Ascending aorta (tissue), 2 donors: ENCODE data around the gene ASPSCR1. TPM values are rescaled to one million over a fixed set of nuclear protein-coding genes. Genes with fewer than 3 reads are reported as not detected.

ENCODE experiments used
- DNase-seq, 2 donors: peaks; one replicate each; pipeline ENCODE4 v3.0.0-alpha.2; 2019; ENCODE audit warnings: low spot score in 2 of 2
- H3K27ac ChIP-seq, 2 donors: fragments of 200-600 bp; sonication (generic); one replicate each; pipeline ENCODE4 v1.5.1; 2016 to 2017; ENCODE audit warnings: mild to moderate bottlenecking in 1 of 2
- H3K27me3 ChIP-seq: fragments of 200-600 bp; sonication (generic); one replicate; pipeline ENCODE4 v1.5.1; 2017
- H3K36me3 ChIP-seq, 2 donors: fragments of 200-600 bp; sonication (generic); one replicate each; pipeline ENCODE4 v1.5.1; 2016
- H3K4me1 ChIP-seq, 2 donors: fragments of 200-600 bp; sonication (generic); one replicate each; pipeline ENCODE4 v1.5.1; 2016 to 2017; ENCODE audit warnings: mild to moderate bottlenecking in 1 of 2
- H3K4me3 ChIP-seq, 2 donors: fragments of 200-600 bp; sonication (generic); one replicate each; pipeline ENCODE4 v1.5.1; 2016 to 2017; ENCODE audit warnings: mild to moderate bottlenecking in 1 of 2
- H3K9me3 ChIP-seq, 2 donors: fragments of 200-600 bp; sonication (generic); one replicate each; pipeline ENCODE4 v1.5.1; 2016
- CTCF ChIP-seq, 3 experiments: fragments of 200-600 bp in 2 of 3; fragments of 450-650 bp in 1 of 3; sonication (generic) in 2 of 3; IDR thresholded peaks; one replicate each; pipeline ENCODE4 v1.5.1; 2016 to 2019; ENCODE audit warnings: antibody characterized with exemption in 3 of 3, mild to moderate bottlenecking in 1 of 3, moderate library complexity in 1 of 3
- intact Hi-C: fragments of 100-400 bp; cut with DNase I; formaldehyde crosslinking; loops from one replicate; pipeline ENCODE4 v1.15.1; 2023
- total RNA-seq: library from RNA; depleted of rRNA; stranded (reverse); fragments of >200 nt; gene quantifications from one replicate; pipeline ENCODE4 v1.1.0, GENCODE V29; 2016

Gene ASPSCR1
- total RNA-seq, 1 donor from 2014 or later: 45.1 TPM

GRCh38 chr17:81930142-81931125 is 47.0 kb upstream of the ASPSCR1 start:
- TF ChIP-seq CTCF (IDR thresholded peaks at IDR 0.05): no peak
- H3K4me1 ChIP-seq: peaks cover 9 to 17% of the 10 kb centered on the region in 2 donors
- H3K36me3 ChIP-seq: no peaks in the 10 kb centered on the region
- no peak for DNase-seq
- H3K4me3 ChIP-seq: no peak overlapping the region
- intact Hi-C loops: no loop called here
- no peaks in the 10 kb centered on the region for H3K9me3 ChIP-seq
- H3K27ac ChIP-seq: no peak overlapping the region
- H3K27me3 ChIP-seq: no peaks in the 10 kb centered on the region

DNA sequence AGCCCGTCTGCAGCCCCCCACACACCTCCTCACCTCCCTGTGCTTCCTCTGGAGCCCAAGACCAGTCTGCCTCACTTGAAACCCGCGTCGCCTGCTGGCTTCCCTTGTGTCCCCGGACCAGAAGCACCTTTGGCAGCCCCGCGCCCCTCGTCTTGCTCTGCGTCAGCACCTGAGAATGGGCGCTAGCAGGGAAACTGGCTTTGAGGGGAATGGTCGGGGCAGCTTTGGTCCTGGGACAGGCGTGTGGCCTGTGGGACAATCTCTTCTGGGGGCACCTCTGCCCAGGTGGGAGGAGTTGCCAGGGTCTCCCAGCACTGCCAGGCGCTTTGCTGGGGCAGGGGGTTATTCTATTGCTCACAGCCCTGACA is 46.3 kb upstream of the ASPSCR1 start:
- no peaks in the 10 kb centered on the region for H3K27me3 ChIP-seq
- intact Hi-C loops: no loop called here
- no peak for DNase-seq
- H3K4me3 ChIP-seq: no peak overlapping the region
- H3K36me3 ChIP-seq: no peaks in the 10 kb centered on the region
- H3K9me3 ChIP-seq: no peaks in the 10 kb centered on the region
- H3K4me1 ChIP-seq: peaks cover 5 to 10% of the 10 kb centered on the region in 2 donors
- no peak overlapping the region for H3K27ac ChIP-seq
- TF ChIP-seq CTCF (IDR thresholded peaks at IDR 0.05): no peak

- Histone ChIP-seq H3K4me3 (no peak overlapping the region), H3K27me3 (no peaks in the 10 kb centered on the region), H3K27ac (no peak overlapping the region), H3K4me1 (peaks cover 6 to 10% of the 10 kb centered on the region in 2 donors), H3K9me3 (no peaks in the 10 kb centered on the region), H3K36me3 (no peaks in the 10 kb centered on the region)
- no peak for DNase-seq
- intact Hi-C loops: no loop called here
- TF ChIP-seq CTCF (IDR thresholded peaks at IDR 0.05): no peak
These were observed 45.7 kb upstream of the ASPSCR1 start for GRCh38 chr17:81931557-81932332.

- no peaks in the 10 kb centered on the region for H3K9me3 ChIP-seq
- intact Hi-C loops: no loop called here
- no peak overlapping the region for H3K27ac ChIP-seq
- TF ChIP-seq CTCF (IDR thresholded peaks at IDR 0.05): no peak
- no peak for DNase-seq
- no peaks in the 10 kb centered on the region for H3K36me3 ChIP-seq
- no peak overlapping the region for H3K4me3 ChIP-seq
- no peaks in the 10 kb centered on the region for H3K27me3 ChIP-seq
- H3K4me1 ChIP-seq: peaks cover 10 to 12% of the 10 kb centered on the region in 2 donors
These were observed 45.0 kb upstream of the ASPSCR1 start for GRCh38 chr17:81932333-81932983.

GRCh38 chr17:81933178-81933699 is 44.2 kb upstream of the ASPSCR1 start:
- no peaks in the 10 kb centered on the region for H3K36me3 ChIP-seq
- no peaks in the 10 kb centered on the region for H3K9me3 ChIP-seq
- intact Hi-C loops: no loop called here
- no peak for TF ChIP-seq CTCF (IDR thresholded peaks at IDR 0.05)
- H3K27ac ChIP-seq: no peak overlapping the region
- H3K4me1 ChIP-seq: peaks cover 6 to 9% of the 10 kb centered on the region in 2 donors
- H3K27me3 ChIP-seq: no peaks in the 10 kb centered on the region
- DNase-seq: no peak
- H3K4me3 ChIP-seq: no peak overlapping the region
